ENCODE measurements around the gene LZTS2.

Gene LZTS2

DNA sequence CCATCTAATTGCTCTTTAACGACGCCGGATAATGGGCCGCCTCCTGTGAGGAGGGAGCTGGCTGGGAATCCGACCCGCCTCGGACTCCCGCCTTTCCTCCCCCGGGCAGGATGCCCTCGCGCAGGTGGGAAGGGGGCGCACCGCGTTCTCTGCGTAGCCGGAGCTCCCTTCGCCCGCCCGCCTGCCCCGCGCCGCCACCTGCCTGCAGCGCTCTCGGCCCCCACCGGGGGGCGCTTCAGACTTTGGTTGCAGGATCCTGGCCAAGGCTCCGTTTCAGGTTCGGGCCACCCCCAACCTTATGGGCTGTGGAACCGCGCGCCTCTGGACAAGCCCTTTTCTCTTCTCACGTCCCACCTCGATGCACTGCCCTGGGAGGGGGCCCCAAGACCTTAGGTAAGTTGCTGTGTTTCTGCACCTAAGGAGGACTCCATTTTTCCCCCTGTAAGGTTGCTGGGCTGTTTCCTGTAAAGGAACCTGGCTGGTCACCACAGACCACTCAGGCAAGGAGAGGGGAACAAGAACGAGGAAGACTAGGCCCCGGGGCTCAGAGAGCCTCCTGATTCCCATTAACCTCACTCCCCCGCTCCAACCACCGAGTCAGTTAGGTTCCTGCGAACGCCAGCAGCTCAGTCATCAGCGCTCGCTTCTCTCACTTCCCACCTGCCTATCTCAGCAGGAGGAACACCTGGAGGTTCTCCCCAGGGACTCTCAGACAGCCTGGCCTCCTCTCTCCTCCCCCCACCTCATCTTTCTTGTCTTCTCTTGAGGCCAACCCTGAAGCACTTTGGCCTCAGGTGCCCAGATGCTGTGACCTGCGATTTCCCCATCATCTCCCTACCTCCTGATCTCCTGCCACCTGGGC, 50.8 kb downstream of the LZTS2 start:
- Histone ChIP-seq H4K20me1 (ENCODE audit: control insufficient read depth, insufficient read depth, low read depth, low read length) (peaks cover 8% of the 10 kb centered on the region; the same call in 1 of the 2 replicates), H3F3A (ENCODE audit: control insufficient read depth, insufficient read depth) (peaks cover 5% of the 10 kb centered on the region; the same call in 1 of the 2 replicates), H3K79me2 (ENCODE audit: control insufficient read depth, low read length) (peaks cover 22% of the 10 kb centered on the region), H3K4me1 (ENCODE audit: control insufficient read depth, low read length) (peaks cover 32% of the 10 kb centered on the region), H3K4me2 (ENCODE audit: low read length) (peak overlapping the region; percentile 68), H3K9me2 (replicated peaks; ENCODE audit: control insufficient read depth, low read length) (no peaks in the 10 kb centered on the region), H3K9me3 (ENCODE audit: control insufficient read depth, insufficient read depth, low read length) (no peaks in the 10 kb centered on the region), H3K4me3 (ENCODE audit: low read length) (peak overlapping the region; percentile 65), H3K27me3 (ENCODE audit: control insufficient read depth, low read length) (no peaks in the 10 kb centered on the region), H3K36me3 (ENCODE audit: control insufficient read depth, low read length) (peaks cover 10% of the 10 kb centered on the region), H3K27ac (ENCODE audit: low read depth, low read length) (no peak overlapping the region)
- TF ChIP-seq EZH2phosphoT487 (IDR thresholded peaks at IDR 0.05; ENCODE audit: borderline replicate concordance, low read length), result no peak
- TF ChIP-seq, protein P1, sequence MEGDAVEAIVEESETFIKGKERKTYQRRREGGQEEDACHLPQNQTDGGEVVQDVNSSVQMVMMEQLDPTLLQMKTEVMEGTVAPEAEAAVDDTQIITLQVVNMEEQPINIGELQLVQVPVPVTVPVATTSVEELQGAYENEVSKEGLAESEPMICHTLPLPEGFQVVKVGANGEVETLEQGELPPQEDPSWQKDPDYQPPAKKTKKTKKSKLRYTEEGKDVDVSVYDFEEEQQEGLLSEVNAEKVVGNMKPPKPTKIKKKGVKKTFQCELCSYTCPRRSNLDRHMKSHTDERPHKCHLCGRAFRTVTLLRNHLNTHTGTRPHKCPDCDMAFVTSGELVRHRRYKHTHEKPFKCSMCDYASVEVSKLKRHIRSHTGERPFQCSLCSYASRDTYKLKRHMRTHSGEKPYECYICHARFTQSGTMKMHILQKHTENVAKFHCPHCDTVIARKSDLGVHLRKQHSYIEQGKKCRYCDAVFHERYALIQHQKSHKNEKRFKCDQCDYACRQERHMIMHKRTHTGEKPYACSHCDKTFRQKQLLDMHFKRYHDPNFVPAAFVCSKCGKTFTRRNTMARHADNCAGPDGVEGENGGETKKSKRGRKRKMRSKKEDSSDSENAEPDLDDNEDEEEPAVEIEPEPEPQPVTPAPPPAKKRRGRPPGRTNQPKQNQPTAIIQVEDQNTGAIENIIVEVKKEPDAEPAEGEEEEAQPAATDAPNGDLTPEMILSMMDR (IDR thresholded peaks at IDR 0.05; ENCODE audit: low read depth, low read length, poor library complexity, severe bottlenecking), result peak; percentile 96

DNA sequence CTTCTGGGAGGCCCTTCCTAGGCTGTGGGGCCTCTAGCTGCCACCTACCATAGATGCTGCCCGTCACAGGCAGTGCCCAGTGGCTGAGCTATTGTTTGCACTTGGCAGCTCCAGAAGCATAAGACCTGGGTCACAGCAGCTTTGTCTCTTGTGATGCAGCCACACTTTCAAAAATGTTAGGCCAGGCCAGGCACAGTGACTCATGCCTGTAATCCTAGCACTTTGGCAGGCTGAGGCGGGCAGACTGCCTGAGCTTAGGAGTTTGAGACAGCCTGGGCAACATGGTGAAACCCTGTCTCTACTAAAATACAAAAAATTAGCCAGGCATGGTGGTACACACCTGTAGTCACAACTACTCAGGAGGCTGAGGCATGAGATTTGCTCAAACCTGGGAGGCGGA, 52.7 kb downstream of the LZTS2 start:
- peaks cover 39% of the 10 kb centered on the region for H3K79me2 ChIP-seq (ENCODE audit: control insufficient read depth, low read length)
- H4K20me1 ChIP-seq (ENCODE audit: control insufficient read depth, insufficient read depth, low read depth, low read length), result peaks cover 8% of the 10 kb centered on the region; the same call in 1 of the 2 replicates
- no peak overlapping the region for H3K4me2 ChIP-seq (ENCODE audit: low read length)
- H3K9me3 ChIP-seq (ENCODE audit: control insufficient read depth, insufficient read depth, low read length), result no peaks in the 10 kb centered on the region
- peaks cover 42% of the 10 kb centered on the region for H3K4me1 ChIP-seq (ENCODE audit: control insufficient read depth, low read length)
- no peak overlapping the region for H3K4me3 ChIP-seq (ENCODE audit: low read length)
- H3K27me3 ChIP-seq (ENCODE audit: control insufficient read depth, low read length), result no peaks in the 10 kb centered on the region
- TF ChIP-seq, protein P1 (IDR thresholded peaks at IDR 0.05; ENCODE audit: low read depth, low read length, poor library complexity, severe bottlenecking), result no peak
- no peak for TF ChIP-seq EZH2phosphoT487 (IDR thresholded peaks at IDR 0.05; ENCODE audit: borderline replicate concordance, low read length)
- H3K9me2 ChIP-seq (replicated peaks; ENCODE audit: control insufficient read depth, low read length), result no peaks in the 10 kb centered on the region
- H3F3A ChIP-seq (ENCODE audit: control insufficient read depth, insufficient read depth), result peaks cover 5% of the 10 kb centered on the region; the same call in 1 of the 2 replicates
- H3K27ac ChIP-seq (ENCODE audit: low read depth, low read length), result no peak overlapping the region
- H3K36me3 ChIP-seq (ENCODE audit: control insufficient read depth, low read length), result peaks cover 29% of the 10 kb centered on the region

DNA sequence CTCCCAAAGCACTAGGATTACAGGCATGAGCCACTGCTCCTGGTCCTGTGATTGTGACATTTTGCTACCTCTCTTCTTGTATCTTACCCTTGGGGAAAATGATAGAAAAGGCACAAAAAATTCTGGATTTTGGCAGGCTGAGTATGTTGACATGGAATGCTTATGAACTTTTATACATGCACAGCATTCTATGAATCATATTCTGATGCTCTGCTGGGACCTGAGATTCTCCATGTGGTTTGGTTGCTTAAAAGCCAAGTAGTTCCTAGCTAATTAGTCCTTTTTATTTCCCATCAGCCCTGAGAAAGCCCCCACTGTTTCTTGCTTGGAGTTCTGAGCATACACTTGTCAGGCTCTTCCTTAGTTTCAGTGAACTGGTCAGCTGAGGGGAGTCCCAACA, 53.9 kb downstream of the LZTS2 start:
- Histone ChIP-seq H4K20me1 (ENCODE audit: control insufficient read depth, insufficient read depth, low read depth, low read length) (peaks cover 8% of the 10 kb centered on the region; the same call in 1 of the 2 replicates), H3K4me2 (ENCODE audit: low read length) (no peak overlapping the region), H3K4me3 (ENCODE audit: low read length) (no peak overlapping the region), H3K4me1 (ENCODE audit: control insufficient read depth, low read length) (peaks cover 53% of the 10 kb centered on the region), H3F3A (ENCODE audit: control insufficient read depth, insufficient read depth) (peaks cover 5% of the 10 kb centered on the region; the same call in 1 of the 2 replicates), H3K27me3 (ENCODE audit: control insufficient read depth, low read length) (no peaks in the 10 kb centered on the region), H3K27ac (ENCODE audit: low read depth, low read length) (no peak overlapping the region), H3K9me2 (replicated peaks; ENCODE audit: control insufficient read depth, low read length) (no peaks in the 10 kb centered on the region), H3K36me3 (ENCODE audit: control insufficient read depth, low read length) (peaks cover 37% of the 10 kb centered on the region), H3K9me3 (ENCODE audit: control insufficient read depth, insufficient read depth, low read length) (no peaks in the 10 kb centered on the region), H3K79me2 (ENCODE audit: control insufficient read depth, low read length) (peaks cover 52% of the 10 kb centered on the region)
- TF ChIP-seq EZH2phosphoT487 (IDR thresholded peaks at IDR 0.05; ENCODE audit: borderline replicate concordance, low read length), result no peak
- TF ChIP-seq, protein P1 (IDR thresholded peaks at IDR 0.05; ENCODE audit: low read depth, low read length, poor library complexity, severe bottlenecking), result no peak

Measured in DOHH2 (cell line).